Endothelial cell of umbilical vein (primary cell): ENCODE data around the gene SULT1C2. TPM values are rescaled to one million over a fixed set of nuclear protein-coding genes. Genes with fewer than 3 reads are reported as not detected.

Source experiments
- BruUV-seq: library from RNA; stranded (reverse); fragments of 400-500 nt; replicated peaks from 2 replicates; lab custom pipeline; 2021; lab: Mats Ljungman, UMichigan
- CTCF ChIA-PET: fragments of 300-600, 350-600 bp; sonication (Branson Sonifier 250); formaldehyde crosslinking; loops from one replicate; lab custom pipeline; 2021; ENCODE audit warnings: antibody characterized with exemption, inconsistent platforms; lab: Charles Lee
- POLR2A ChIA-PET: fragments of 300-600, 350-600 bp; sonication (Branson Sonifier 250); formaldehyde crosslinking; loops from one replicate; lab custom pipeline; 2021; ENCODE audit warnings: antibody characterized with exemption, inconsistent platforms; lab: Charles Lee
- DNase-seq: peaks from one replicate; pipeline ENCODE4 v3.0.0-alpha.2; 2011; ENCODE audit warnings: low read depth, low spot score
- FAIRE-seq: peaks from 2 replicates; lab custom pipeline; 2011; peaks lifted over from hg19 to GRCh38; lab: Jason Lieb, UNC
- H2AFZ ChIP-seq: 2 replicates; pipeline ENCODE4 v1.6.0; 2012; ENCODE audit warnings: low read depth, low read length, control low read depth, inconsistent platforms
- H3K27ac ChIP-seq: 2 replicates; pipeline ENCODE4 v1.5.1; 2011; ENCODE audit warnings: low read depth, mild to moderate bottlenecking, control low read depth, low read length, moderate library complexity; ENCODE audit not compliant: insufficient read depth
- H3K27me3 ChIP-seq, 2 experiments: 2 replicates each; pipeline versions ENCODE4 v1.6.0 to v1.6.1; 2011; ENCODE audit warnings: low read length in 2 of 2, mixed read lengths in 1 of 2; ENCODE audit not compliant: control insufficient read depth in 2 of 2, insufficient read depth in 2 of 2
- H3K36me3 ChIP-seq, 2 experiments: 2 replicates in 1 of 2; 3 replicates in 1 of 2; pipeline ENCODE4 v1.5.1; 2011; ENCODE audit warnings: low read length in 2 of 2, mild to moderate bottlenecking in 1 of 2, moderate library complexity in 1 of 2; ENCODE audit not compliant: control insufficient read depth in 2 of 2, insufficient read depth in 2 of 2; ENCODE audit errors: extremely low read depth in 1 of 2
- H3K4me1 ChIP-seq: 3 replicates; pipeline ENCODE4 v1.5.1; 2011; ENCODE audit warnings: mild to moderate bottlenecking, low read length; ENCODE audit not compliant: control insufficient read depth, insufficient read depth; ENCODE audit errors: extremely low read depth
- H3K4me2 ChIP-seq: 2 replicates; pipeline ENCODE4 v1.6.1; 2011; ENCODE audit warnings: low read length, control low read depth, mixed read lengths; ENCODE audit not compliant: insufficient read depth
- H3K4me3 ChIP-seq, 3 experiments: fragments of 200-600 bp in 1 of 3; sonication (generic), shearing (Covaris generic) in 1 of 3; replicated peaks in 1 of 3; 2 replicates each; pipeline ENCODE4 v1.5.1; 2011 to 2016; ENCODE audit warnings: control low read depth in 3 of 3, low read length in 3 of 3, mild to moderate bottlenecking in 2 of 3, inconsistent platforms in 1 of 3, low read depth in 1 of 3, moderate library complexity in 1 of 3; ENCODE audit not compliant: insufficient read depth in 1 of 3
- H3K79me2 ChIP-seq: 2 replicates; pipeline ENCODE4 v1.6.0; 2012; ENCODE audit warnings: low read length, inconsistent platforms; ENCODE audit not compliant: control insufficient read depth, insufficient read depth
- H3K9ac ChIP-seq: replicated peaks from 2 replicates; pipeline ENCODE3; 2011; ENCODE audit warnings: low read length, control low read depth; ENCODE audit not compliant: insufficient read depth; ENCODE audit errors: extremely low read depth
- H3K9me1 ChIP-seq: replicated peaks from 3 replicates; pipeline ENCODE4 v1.6.0; 2011; ENCODE audit warnings: mild to moderate bottlenecking, low read length; ENCODE audit not compliant: control insufficient read depth, insufficient read depth; ENCODE audit errors: extremely low read depth
- H3K9me3 ChIP-seq: replicated peaks from 2 replicates; pipeline ENCODE4 v1.5.1; 2012; ENCODE audit warnings: low read length, inconsistent platforms; ENCODE audit not compliant: control insufficient read depth, insufficient read depth
- H4K20me1 ChIP-seq: replicated peaks from 2 replicates; pipeline ENCODE3; 2011; ENCODE audit warnings: mild to moderate bottlenecking, low read length; ENCODE audit not compliant: control insufficient read depth, insufficient read depth; ENCODE audit errors: extremely low read depth
- CTCF ChIP-seq, 2 donors: IDR thresholded peaks; 1 replicate in 1 of 2; 2 replicates in 1 of 2; pipeline ENCODE4 v1.5.1; 2011; ENCODE audit warnings: low read length in 2 of 2, mild to moderate bottlenecking in 2 of 2, moderate library complexity in 2 of 2, control low read depth in 1 of 2, inconsistent platforms in 1 of 2, low read depth in 1 of 2; ENCODE audit not compliant: insufficient read depth in 1 of 2; ENCODE audit errors: extremely low read depth in 1 of 2
- EZH2 ChIP-seq: IDR thresholded peaks from 2 replicates; pipeline ENCODE4 v1.6.1; 2012; ENCODE audit warnings: borderline replicate concordance, low read depth, mild to moderate bottlenecking, moderate library complexity, low read length, inconsistent platforms; ENCODE audit not compliant: severe bottlenecking
- FOS ChIP-seq: IDR thresholded peaks from 2 replicates; pipeline ENCODE4 v1.6.1; 2011; ENCODE audit warnings: mild to moderate bottlenecking, low read length, moderate library complexity, borderline replicate concordance; ENCODE audit not compliant: insufficient read depth
- GATA2 ChIP-seq: IDR thresholded peaks from 2 replicates; pipeline ENCODE4 v1.7.0; 2011; ENCODE audit warnings: low read depth, mild to moderate bottlenecking, moderate library complexity, mixed read lengths, low read length; ENCODE audit not compliant: insufficient read length, insufficient read depth
- JUN ChIP-seq: IDR thresholded peaks from 2 replicates; pipeline ENCODE4 v1.6.1; 2011; ENCODE audit warnings: borderline replicate concordance, low read depth; ENCODE audit not compliant: insufficient read length, insufficient read depth
- MAX ChIP-seq: IDR thresholded peaks from 2 replicates; pipeline ENCODE4 v1.6.1; 2011; ENCODE audit not compliant: insufficient read depth, insufficient read length
- MYC ChIP-seq: IDR thresholded peaks from one replicate; pipeline ENCODE4 v1.6.1; 2011; ENCODE audit warnings: mild to moderate bottlenecking, low read depth, low read length
- POLR2A ChIP-seq: IDR thresholded peaks from 2 replicates; pipeline ENCODE4 v1.6.1; 2012; ENCODE audit warnings: low read depth, mild to moderate bottlenecking, control low read depth, low read length
- POLR2AphosphoS5 ChIP-seq: IDR thresholded peaks from 2 replicates; pipeline ENCODE4 v1.6.1; 2012; ENCODE audit warnings: low read depth, mild to moderate bottlenecking, control low read depth, low read length, moderate library complexity; ENCODE audit not compliant: insufficient read depth
- dilution Hi-C: fragments of 300-500 bp; cut with MboI; formaldehyde crosslinking; loops from one replicate; pipeline ENCODE4 v1.15.0; 2019; ENCODE audit warnings: low sequenced_read_pairs; ENCODE audit not compliant: extremely low pct_ligation_motif_present
- intact Hi-C: fragments of 100-400 bp; cut with micrococcal nuclease; formaldehyde crosslinking; loops from one replicate; pipeline ENCODE4 v1.10.0; 2022
- polyA plus RNA-seq, 4 experiments: library from polyadenylated mRNA; depleted of rRNA in 3 of 4; stranded (reverse) in 3 of 4; unstranded in 1 of 4; fragments of >200 nt; gene quantifications; 2 replicates each; pipeline versions ENCODE4 v1.2.1 to v1.2.3, GENCODE V29; 2011 to 2012; ENCODE audit warnings: missing spikeins in 1 of 4
- total RNA-seq: library from RNA; stranded (reverse); gene quantifications from 2 replicates; pipeline ENCODE4 v1.2.3, GENCODE V29; 2021

The SULT1C2 gene
- total and polyA plus RNA-seq, 2 donors (not counting 3 experiments of a cell fraction or from before 2014, with no cell fraction given) = not detected

- no peak overlapping the region for H2AFZ ChIP-seq
- CTCF ChIA-PET = no interaction called here
- no TSS peak for BruUV-seq
These were observed 28.0 kb downstream of the SULT1C2 start for GRCh38 chr2:108316461-108317258.

More at GRCh38 chr2:108316461-108317258, 28.0 kb downstream of the SULT1C2 start:
- FAIRE-seq (no peak), DNase-seq (no peak)
- intact Hi-C loops (no loop called here), dilution Hi-C loops (no loop called here)
- no peaks in the 10 kb centered on the region for H3K9me1 ChIP-seq
- H3K27me3 ChIP-seq = peaks cover 0 to 4% of the 10 kb centered on the region in 2 experiments
- no peak overlapping the region for H3K27ac ChIP-seq
- H3K9me3 ChIP-seq = no peaks in the 10 kb centered on the region
- no peak for TF ChIP-seq CTCF (IDR thresholded peaks at IDR 0.05; ENCODE audit: extremely low read depth in 1 of 2, insufficient read depth in 1 of 2, low read depth in 1 of 2, low read length in 2 of 2)
- no peak for TF ChIP-seq MAX
- TF ChIP-seq MYC = no peak
- no peak for TF ChIP-seq GATA2
- no peak for TF ChIP-seq FOS
- no peak for TF ChIP-seq POLR2A
- no peak for TF ChIP-seq EZH2
- no peak for TF ChIP-seq POLR2AphosphoS5
- TF ChIP-seq JUN = no peak
- no peak overlapping the region for H3K9ac ChIP-seq
- H3K4me3 ChIP-seq = no peak overlapping the region
- H3K36me3 ChIP-seq = no peaks in the 10 kb centered on the region
- no peaks in the 10 kb centered on the region for H3K4me1 ChIP-seq
- POLR2A ChIA-PET = no interaction called here
- H4K20me1 ChIP-seq = no peaks in the 10 kb centered on the region
- H3K79me2 ChIP-seq = no peaks in the 10 kb centered on the region
- H3K4me2 ChIP-seq = no peak overlapping the region
